Measurements from ENCODE around the gene C20orf202.

Gene C20orf202

DNA sequence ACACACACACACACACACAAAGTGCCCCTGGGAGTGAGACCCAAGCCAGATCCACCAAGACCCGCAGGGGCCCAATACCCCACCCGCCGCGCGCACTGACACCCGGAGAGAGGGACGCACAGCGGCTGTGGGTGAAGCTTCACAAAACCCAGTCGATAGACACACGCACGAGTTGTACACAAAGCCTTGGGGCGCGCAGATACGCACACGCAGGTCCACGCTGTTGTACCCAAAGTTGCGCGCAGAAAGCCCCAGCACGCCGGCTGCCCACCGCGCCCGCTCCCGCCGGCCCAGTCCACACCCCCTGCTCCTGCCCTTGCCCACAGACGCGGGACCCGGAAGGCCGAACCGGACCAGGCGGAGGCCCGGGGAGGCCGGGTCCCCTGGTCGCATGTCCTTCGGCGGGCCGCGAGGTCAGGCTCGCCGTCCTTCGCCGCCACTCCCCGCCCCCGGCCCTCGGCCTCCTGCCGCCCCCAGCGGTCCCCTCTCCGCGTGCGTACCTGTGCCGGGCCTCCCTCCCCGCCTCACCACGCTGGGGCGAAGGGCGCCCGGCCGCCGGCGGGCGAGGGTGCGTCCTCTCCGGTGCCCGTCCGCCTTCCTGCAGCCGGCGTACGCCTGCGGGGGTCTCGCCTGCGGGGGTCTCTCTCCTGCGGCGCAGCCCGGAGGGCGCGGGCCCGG is 18.5 kb upstream of the C20orf202 start, which contains the start of gene TMEM74B:
Gene TMEM74B, minus strand, starts transcription at position 344 of the 678 bp plus-strand sequence. CDS start 1,180 bp downstream, outside the sequence.
- no peak for DNase-seq (ENCODE audit: low read depth)

- no peak for DNase-seq (ENCODE audit: low read depth)
Observed at GRCh38 chr20:1185316-1185741, 17.9 kb upstream of the C20orf202 start.

- peak; percentile 43 for DNase-seq (ENCODE audit: low read depth)
Observed at GRCh38 chr20:1185790-1186334, 17.4 kb upstream of the C20orf202 start.

- DNase-seq (ENCODE audit: low read depth) = no peak
Observed at GRCh38 chr20:1186367-1186991, 16.8 kb upstream of the C20orf202 start.

DNA sequence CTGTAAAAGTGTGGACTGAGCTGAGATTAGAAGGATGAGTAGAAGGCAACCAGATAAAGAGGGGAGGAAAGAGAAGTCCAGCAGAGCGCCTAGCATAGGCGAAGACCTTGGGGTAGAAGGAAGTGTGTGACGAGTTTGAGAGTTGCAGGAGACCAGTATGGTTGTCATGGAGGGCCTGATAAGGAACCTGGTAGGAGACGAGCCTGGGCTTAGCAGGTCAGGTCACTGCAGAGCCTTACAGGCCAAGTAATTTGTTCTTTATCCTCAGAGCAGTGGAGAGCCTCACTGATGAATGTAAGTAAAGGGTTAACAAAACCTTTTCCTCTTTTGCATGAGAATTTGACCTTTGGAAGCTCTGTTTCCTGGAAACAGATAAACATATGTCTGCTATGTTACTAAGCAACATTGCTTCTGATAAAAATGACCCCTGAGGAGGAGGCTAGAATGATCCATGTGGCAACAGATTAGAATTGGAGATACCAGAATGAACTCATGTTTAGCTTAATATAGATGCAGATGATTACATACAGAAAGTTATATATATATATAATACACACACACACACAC is 15.6 kb upstream of the C20orf202 start:
- peak; percentile 65 for DNase-seq (ENCODE audit: low read depth)

DNA sequence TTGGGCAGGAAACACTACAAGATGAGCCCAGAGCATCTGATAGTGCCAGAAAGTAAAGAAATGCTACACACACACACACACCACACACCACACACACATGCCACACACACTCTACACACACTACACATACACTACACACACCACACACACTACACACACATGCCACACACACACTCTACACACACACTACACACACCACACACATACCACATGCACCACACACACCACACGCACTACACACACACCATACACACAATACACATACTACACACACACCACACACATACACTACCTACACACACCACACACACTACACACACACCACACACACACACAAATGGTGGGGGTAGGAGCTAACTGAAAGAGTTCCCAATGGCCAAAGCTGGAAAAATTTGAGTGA is 14.9 kb upstream of the C20orf202 start:
- DNase-seq (ENCODE audit: low read depth) = no peak

DNA sequence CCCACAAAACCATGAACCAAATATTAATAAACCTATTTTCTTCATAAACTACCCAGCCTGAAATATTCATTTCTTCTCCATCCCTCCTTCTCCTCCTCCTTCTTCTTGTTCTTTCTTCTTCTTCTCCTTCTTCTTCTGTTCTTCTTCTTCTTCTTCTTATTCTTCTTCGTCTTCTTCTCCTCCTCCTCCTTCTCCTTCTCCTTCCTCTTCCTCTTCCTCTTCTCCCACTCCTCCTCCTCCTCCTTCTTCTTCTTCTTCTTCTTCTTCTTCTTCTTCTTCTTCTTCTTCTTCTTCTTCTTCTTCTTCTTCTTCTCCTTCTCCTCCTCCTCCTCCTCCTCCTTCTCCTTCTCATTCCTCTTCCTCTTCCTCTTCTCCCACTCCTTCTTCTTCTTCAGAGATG is 13.4 kb upstream of the C20orf202 start:
- DNase-seq (ENCODE audit: low read depth) = no peak

- no peak for DNase-seq (ENCODE audit: low read depth)
Observed at GRCh38 chr20:1190847-1191246, 12.4 kb upstream of the C20orf202 start.

DNA sequence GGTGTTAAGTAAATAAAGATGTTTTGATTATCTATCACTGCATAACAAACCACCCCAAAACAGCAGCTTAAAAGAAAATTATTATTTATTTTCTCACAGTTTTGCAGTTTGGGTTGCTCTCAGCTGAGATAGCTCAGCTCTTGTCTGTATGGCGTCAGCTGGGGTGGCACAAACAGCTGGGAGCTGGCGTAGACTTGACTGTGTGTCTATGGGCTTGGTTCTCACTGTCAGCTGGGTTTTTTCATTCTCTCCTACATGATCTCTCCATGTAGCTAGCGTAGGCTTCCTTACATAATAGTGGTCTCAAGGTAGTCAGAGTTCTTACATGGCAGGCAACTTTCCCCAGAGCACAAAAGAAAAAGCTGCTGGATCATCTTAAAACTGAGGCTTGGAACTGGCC is 12.0 kb upstream of the C20orf202 start:
- DNase-seq (ENCODE audit: low read depth) = no peak

DNA sequence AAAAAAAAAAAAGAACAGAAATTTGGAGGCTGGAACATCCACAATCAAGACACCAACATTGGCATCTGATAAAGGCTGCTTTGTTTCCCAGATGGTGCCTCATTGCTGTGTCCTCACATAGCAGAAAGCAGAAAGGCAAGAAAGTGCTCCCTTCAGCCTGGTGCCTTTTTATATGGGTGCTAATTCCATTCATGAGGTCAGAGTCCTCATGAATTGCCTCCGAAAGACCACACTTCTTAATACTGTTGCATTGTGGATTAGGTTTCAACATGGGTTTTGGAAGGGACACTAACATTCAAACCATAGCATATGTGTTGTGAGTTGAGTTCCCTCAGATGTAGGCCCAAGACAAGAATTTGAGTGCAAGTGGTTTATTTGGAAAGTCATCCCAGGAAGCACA is 8.0 kb upstream of the C20orf202 start:
- DNase-seq (ENCODE audit: low read depth) = no peak

- DNase-seq (ENCODE audit: low read depth) = no peak
Observed at GRCh38 chr20:1196634-1197033, 6.6 kb upstream of the C20orf202 start.

DNA sequence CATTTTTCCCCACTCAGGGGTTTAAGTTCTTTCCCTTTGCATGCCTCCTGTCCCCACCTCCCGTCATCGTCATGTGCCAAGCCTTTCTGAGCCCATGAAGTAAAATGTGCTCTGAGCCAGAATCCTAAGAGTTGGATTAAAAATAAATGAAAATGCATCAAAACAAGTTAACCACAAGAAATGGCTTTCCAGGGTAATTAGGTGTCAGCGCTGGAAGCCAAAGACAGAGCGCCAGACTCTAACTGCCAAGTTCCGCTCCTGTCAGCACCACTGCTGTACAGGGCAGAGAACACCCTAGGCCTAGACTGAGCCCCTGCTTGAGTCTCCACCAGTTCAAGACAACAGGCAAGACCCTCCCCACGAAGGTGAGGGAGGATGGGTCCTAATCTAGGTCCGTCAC is 5.5 kb upstream of the C20orf202 start:
- no peak for DNase-seq (ENCODE audit: low read depth)

GRCh38 chr20:1198751-1199150 is 4.5 kb upstream of the C20orf202 start:
- DNase-seq (ENCODE audit: low read depth) = no peak

- DNase-seq (ENCODE audit: low read depth) = no peak
Observed at GRCh38 chr20:1199212-1199873, 3.9 kb upstream of the C20orf202 start.

GRCh38 chr20:1199964-1200363 is 3.3 kb upstream of the C20orf202 start:
- DNase-seq (ENCODE audit: low read depth) = no peak

- no peak for DNase-seq (ENCODE audit: low read depth)
Observed at GRCh38 chr20:1203630-1204029, 376 bp downstream of the C20orf202 start.

- no peak for DNase-seq (ENCODE audit: low read depth)
Observed at GRCh38 chr20:1204113-1204512, 859 bp downstream of the C20orf202 start.

DNA sequence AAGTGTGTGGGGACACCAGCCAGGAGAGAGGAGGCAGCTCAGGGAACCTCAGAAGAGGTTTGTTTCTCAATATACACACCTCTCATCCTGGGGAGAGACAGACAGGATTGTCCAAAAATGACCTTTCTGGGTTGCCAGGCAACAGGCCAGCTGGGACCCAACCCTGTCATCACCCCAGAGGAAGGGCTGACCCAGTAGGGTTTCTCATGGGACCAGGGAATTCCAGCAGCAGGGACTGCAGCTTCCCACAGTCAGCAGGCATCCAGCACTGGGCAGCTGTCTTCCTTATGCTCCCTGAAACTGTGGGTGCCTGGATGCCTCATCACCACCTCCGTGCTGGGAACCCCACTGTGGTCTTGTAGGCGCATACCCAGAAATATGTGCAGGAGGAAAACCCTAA is 1.3 kb downstream of the C20orf202 start:
- no peak for DNase-seq (ENCODE audit: low read depth)

- no peak for DNase-seq (ENCODE audit: low read depth)
Observed at GRCh38 chr20:1205802-1206201, 2.5 kb downstream of the C20orf202 start.

DNA sequence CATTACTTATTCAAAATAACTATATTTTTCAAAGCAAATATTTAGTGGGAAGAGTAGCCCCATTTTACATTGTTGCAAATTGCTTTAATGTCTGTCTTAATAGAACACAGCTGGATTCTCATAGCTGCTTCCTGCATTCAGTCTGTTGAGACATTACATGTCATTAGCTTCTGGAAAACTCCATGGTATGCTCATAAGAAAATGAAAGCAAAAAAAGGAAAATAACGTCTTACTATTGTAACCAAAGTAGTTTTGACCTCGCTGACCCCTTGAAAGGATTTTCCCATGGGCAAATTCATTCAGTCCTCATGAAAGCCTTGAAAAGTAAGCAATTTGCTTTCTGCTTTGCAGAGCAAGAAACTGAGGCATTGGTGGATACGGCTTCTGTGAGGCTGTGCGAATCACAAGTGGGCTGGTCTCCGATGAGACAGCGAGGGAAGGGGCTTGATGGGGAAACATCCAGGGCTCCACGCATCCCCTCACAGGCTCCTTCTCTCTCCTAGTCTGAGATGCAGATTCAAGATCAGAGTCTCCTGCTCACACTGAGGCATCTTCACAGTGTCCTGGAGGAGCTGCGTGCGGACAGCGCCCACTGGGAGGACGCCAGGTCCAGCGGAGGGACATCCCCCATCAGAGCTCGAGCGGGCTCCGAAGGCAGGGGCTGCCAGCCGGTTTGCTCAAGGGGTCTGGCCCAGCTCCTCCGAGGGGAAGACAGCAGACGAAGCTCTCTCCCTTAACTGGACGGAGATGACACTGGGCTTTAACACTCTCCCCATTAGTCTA is 3.3 kb downstream of the C20orf202 start:
- no peak for DNase-seq (ENCODE audit: low read depth)

GRCh38 chr20:1207293-1207878 is 4.1 kb downstream of the C20orf202 start:
- DNase-seq (ENCODE audit: low read depth) = no peak

Data from CMK (cell line).